ENCODE measurements around the gene PLXNA2.

The PLXNA2 gene

DNA sequence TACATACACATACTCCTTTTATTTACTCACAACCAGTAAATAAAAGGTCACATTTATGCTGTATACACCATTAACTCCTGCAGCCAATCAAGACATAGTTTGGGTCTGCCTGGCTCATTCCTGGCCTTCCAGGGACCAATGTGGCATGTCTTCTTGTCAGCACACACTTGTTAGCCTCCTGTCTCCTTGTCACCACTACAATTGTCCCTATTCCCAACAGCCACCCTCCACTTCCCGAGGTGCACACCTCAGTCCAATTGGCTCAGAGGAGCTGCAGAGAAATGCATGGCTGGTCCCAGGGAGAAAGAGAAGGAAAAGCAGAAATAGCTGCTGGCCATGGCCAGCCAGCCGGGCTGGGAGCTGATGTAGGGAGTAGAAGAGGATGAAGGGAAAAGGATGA, 116.9 kb downstream of the PLXNA2 start:
- TF ChIP-seq CTCF (IDR thresholded peaks at IDR 0.05; ENCODE audit: low read depth, low read length) = no peak
- Histone ChIP-seq H3K4me3 (ENCODE audit: low read depth, low read length) (no peak overlapping the region), H3K27me3 (no peaks in the 10 kb centered on the region), H3K4me1 (no peaks in the 10 kb centered on the region; the same call in 1 of the 2 replicates), H3K36me3 (peaks cover 3% of the 10 kb centered on the region; the same call in 1 of the 2 replicates), H3K9me3 (no peaks in the 10 kb centered on the region)
- DNase-seq = no peak

DNA sequence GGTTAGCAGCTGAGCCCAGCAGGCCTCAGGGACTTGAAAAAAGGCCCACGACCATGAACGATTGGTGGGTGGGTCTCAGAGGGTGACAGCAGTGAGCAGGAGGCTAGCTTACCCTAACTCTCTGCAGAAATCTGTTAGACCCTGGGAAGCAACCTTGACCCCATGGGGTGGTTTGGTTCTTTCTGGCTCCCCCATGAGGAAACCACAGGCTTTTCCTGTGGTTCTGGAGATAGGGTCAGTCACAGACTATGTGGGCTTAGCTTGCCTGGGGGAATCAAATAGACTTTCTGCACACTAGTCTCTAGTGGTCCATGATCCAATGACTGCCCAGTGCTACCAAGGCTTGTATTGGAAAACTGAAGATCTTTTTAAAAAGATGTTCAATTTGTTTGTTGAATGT, 118.1 kb downstream of the PLXNA2 start:
- Histone ChIP-seq H3K36me3 (no peaks in the 10 kb centered on the region; the same call in 1 of the 2 replicates), H3K27me3 (no peaks in the 10 kb centered on the region)

DNA sequence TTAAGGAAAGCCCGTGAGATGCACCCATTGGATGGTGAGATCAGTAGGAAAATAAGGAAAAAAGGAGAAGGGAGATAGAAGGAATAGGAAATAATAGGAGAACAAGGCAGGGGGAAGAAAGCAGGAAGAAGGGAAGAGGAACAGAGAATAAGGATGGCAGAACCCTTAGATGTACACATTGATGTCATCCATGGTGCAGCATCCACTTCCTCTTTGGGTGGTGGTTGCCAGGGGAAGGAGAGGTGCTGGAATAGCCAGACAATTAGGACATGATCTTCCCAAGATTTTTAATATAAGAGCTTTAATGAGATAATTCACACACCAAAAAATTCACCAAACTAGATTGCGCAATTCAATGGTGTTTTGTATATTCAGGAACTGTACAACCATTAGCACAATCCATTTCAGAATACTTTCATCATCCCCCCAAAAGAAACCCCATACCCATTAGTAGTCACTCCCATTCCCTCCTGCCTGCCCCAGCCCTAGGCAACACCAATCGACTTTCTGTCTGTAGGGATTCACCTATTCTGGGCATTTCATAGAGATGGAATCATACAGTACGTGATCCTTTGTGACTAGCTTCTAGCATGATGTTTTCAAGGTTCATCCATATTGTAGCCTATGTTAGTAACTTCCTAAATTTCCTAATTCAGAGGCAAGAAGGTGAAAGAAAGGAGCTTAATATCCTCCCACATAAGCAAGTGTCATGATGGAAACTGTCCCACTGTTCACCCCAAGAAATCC, 121.4 kb downstream of the PLXNA2 start:
- H3K9me3 ChIP-seq = no peaks in the 10 kb centered on the region
- DNase-seq = no peak
- H3K4me3 ChIP-seq (ENCODE audit: low read depth, low read length) = no peak overlapping the region
- H3K36me3 ChIP-seq = no peaks in the 10 kb centered on the region
- TF ChIP-seq CTCF (IDR thresholded peaks at IDR 0.05; ENCODE audit: low read depth, low read length) = no peak
- H3K4me1 ChIP-seq = peaks cover 2% of the 10 kb centered on the region; the same call in 1 of the 2 replicates
- H3K27me3 ChIP-seq = no peaks in the 10 kb centered on the region

More for the DNA sequence above, 118.1 kb downstream of the PLXNA2 start:
- no peaks in the 10 kb centered on the region; the same call in 1 of the 2 replicates for H3K4me1 ChIP-seq
- TF ChIP-seq CTCF (IDR thresholded peaks at IDR 0.05; ENCODE audit: low read depth, low read length) = no peak
- H3K4me3 ChIP-seq (ENCODE audit: low read depth, low read length) = no peak overlapping the region
- DNase-seq = no peak
- no peaks in the 10 kb centered on the region for H3K9me3 ChIP-seq

DNA sequence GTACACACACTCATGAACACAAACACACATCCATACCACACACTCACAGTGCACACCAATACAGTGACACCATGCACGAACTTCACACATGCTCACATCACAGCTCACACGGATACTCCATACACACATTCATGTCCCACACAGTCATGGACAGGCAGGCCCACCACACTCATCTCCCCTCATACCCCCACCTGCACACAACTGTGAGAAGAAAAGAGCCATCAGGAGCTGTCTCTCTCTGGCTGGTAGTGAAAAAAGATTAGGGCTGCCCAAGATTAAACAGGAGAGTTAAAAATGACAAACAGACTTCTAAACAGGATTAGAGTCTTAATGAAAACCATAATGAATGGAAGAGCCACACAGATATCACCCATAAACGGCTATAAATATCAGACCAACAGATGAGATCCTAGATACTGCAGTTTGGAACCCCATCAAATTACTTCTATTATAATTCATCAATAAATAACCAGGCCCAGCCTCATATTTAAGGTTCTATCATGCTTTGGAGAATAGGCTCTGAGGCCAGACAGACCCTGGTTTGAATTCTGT, 122.3 kb downstream of the PLXNA2 start:
- Histone ChIP-seq H3K36me3 (no peaks in the 10 kb centered on the region), H3K4me1 (peaks cover 7% of the 10 kb centered on the region), H3K9me3 (no peaks in the 10 kb centered on the region), H3K27me3 (no peaks in the 10 kb centered on the region), H3K4me3 (ENCODE audit: low read depth, low read length) (no peak overlapping the region)
- DNase-seq = no peak
- TF ChIP-seq CTCF (IDR thresholded peaks at IDR 0.05; ENCODE audit: low read depth, low read length) = no peak

DNA sequence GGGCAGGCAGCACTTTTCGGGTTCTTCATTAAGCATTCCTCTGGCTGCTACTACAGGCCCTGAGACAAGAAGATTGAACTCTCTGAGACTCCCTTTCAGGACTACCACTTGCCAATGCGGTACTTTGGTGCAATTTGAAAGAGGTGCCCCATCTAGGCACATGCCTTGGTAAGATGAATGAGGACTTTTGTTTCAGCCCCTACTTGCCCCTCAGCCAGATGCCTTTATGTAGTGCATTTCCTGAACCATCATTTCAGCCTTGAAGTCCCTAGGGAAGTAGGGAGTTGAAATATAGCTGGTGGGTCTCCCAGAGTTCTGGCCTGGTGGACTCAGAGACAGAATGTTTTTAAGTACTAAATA, 123.8 kb downstream of the PLXNA2 start:
- H3K36me3 ChIP-seq = no peaks in the 10 kb centered on the region
- no peaks in the 10 kb centered on the region for H3K27me3 ChIP-seq
- no peak for TF ChIP-seq CTCF (IDR thresholded peaks at IDR 0.05; ENCODE audit: low read depth, low read length)
- H3K4me3 ChIP-seq (ENCODE audit: low read depth, low read length) = no peak overlapping the region
- H3K9me3 ChIP-seq = no peaks in the 10 kb centered on the region
- DNase-seq = no peak
- peaks cover 7% of the 10 kb centered on the region for H3K4me1 ChIP-seq

Measured in BE2C (cell line).